HCT116 (cell line): ENCODE data around the gene ABCC10. TPM values are rescaled to one million over a fixed set of nuclear protein-coding genes. Genes with fewer than 3 reads are reported as not detected.

Experiments
- ATAC-seq: fragments of 200-7000 bp; cut with Tn5 transposase; 2 replicates; pipeline ENCODE4 v1.9.1; 2020; ENCODE audit warnings: mild to moderate bottlenecking, moderate library complexity
- BruUV-seq: library from RNA; stranded (reverse); fragments of 400-500 nt; replicated peaks from 2 replicates; lab custom pipeline; 2021; lab: Mats Ljungman, UMichigan
- CTCF ChIA-PET: fragments of 300-600 bp; sonication (Branson Sonifier 250); formaldehyde crosslinking; loops from one replicate; lab custom pipeline; 2021; ENCODE audit warnings: antibody characterized with exemption; lab: Charles Lee
- POLR2A ChIA-PET: fragments of 300-600, 350-600 bp; sonication (Branson Sonifier 250); formaldehyde crosslinking; loops from one replicate; lab custom pipeline; 2021; ENCODE audit warnings: antibody characterized with exemption; lab: Charles Lee
- RAD21 ChIA-PET, 2 experiments: fragments of 300-600 bp; sonication (Branson Sonifier 250); formaldehyde crosslinking; loops; one replicate each; lab custom pipeline; 2023; ENCODE audit warnings: low total read pairs in 2 of 2; ENCODE audit not compliant: uncharacterized antibody in 2 of 2, unreplicated experiment in 2 of 2, low non-redundant PET in 1 of 2; lab: Charles Lee
- DNase-seq: peaks from one replicate; pipeline ENCODE4 v3.0.0-alpha.2; 2010; ENCODE audit warnings: low read depth, low spot score
- H2AFZ ChIP-seq: fragments of 200-600 bp; shearing (Covaris generic), sonication (generic); 2 replicates; pipeline ENCODE4 v1.6.1; 2017; ENCODE audit warnings: low read depth, mixed run types, mixed read lengths, antibody characterized with exemption, low read length; ENCODE audit not compliant: poor library complexity, severe bottlenecking
- H3K27ac ChIP-seq: 2 replicates; pipeline ENCODE4 v1.5.1; 2012; ENCODE audit warnings: low read depth, low read length
- H3K27me3 ChIP-seq: fragments of 200-600 bp; sonication (generic); 2 replicates; pipeline ENCODE4 v1.6.1; 2016; ENCODE audit warnings: mixed run types, low read length, mixed read lengths; ENCODE audit not compliant: insufficient read depth
- H3K36me3 ChIP-seq, 2 experiments: fragments of 200-500 bp in 1 of 2; fragments of 200-600 bp in 1 of 2; sonication (Bioruptor generic) in 1 of 2; sonication (generic) in 1 of 2; 2 replicates each; pipeline versions ENCODE4 v1.5.1 to v1.6.1; 2014 to 2016; ENCODE audit warnings: low read length in 2 of 2, inconsistent platforms in 1 of 2, mixed read lengths in 1 of 2, mixed run types in 1 of 2; ENCODE audit not compliant: insufficient read depth in 2 of 2, control insufficient read depth in 1 of 2
- H3K4me1 ChIP-seq, 2 experiments: fragments of 200-600 bp in 1 of 2; sonication (generic) in 1 of 2; 2 replicates each; pipeline versions ENCODE4 v1.5.1 to v1.6.1; 2012 to 2017; ENCODE audit warnings: low read length in 2 of 2, inconsistent platforms in 1 of 2, mild to moderate bottlenecking in 1 of 2, mixed read lengths in 1 of 2, mixed run types in 1 of 2, moderate library complexity in 1 of 2; ENCODE audit not compliant: insufficient read depth in 2 of 2, control insufficient read depth in 1 of 2
- H3K4me2 ChIP-seq: fragments of 200-600 bp; sonication (generic); 2 replicates; pipeline ENCODE4 v1.6.1; 2017; ENCODE audit warnings: mixed run types, low read length, mixed read lengths
- H3K4me3 ChIP-seq, 2 experiments: fragments of 200-600 bp in 1 of 2; sonication (generic) in 1 of 2; replicated peaks in 1 of 2; 2 replicates each; pipeline ENCODE4 v1.5.1; 2011 to 2016; ENCODE audit warnings: low read length in 2 of 2, control low read depth in 1 of 2, low read depth in 1 of 2, mild to moderate bottlenecking in 1 of 2, mixed read lengths in 1 of 2, mixed run types in 1 of 2
- H3K79me2 ChIP-seq: fragments of 200-600 bp; sonication (generic); 2 replicates; pipeline ENCODE4 v1.6.1; 2017; ENCODE audit warnings: mild to moderate bottlenecking, mixed run types, low read length, moderate library complexity, mixed read lengths; ENCODE audit not compliant: insufficient read depth
- H3K9ac ChIP-seq: fragments of 200-600 bp; sonication (generic); 2 replicates; pipeline ENCODE4 v1.6.1; 2016; ENCODE audit warnings: low read length, mixed read lengths
- H3K9me2 ChIP-seq: fragments of 200-600 bp; sonication (generic), shearing (Covaris generic); 2 replicates; pipeline ENCODE4 v1.6.1; 2017; ENCODE audit warnings: mixed run types, mild to moderate bottlenecking, moderate library complexity; ENCODE audit not compliant: insufficient read depth
- H3K9me3 ChIP-seq, 2 experiments: fragments of 200-500 bp in 1 of 2; fragments of 200-600 bp in 1 of 2; sonication (Bioruptor generic) in 1 of 2; sonication (generic) in 1 of 2; 2 replicates each; pipeline ENCODE4 v1.6.1; 2014 to 2017; ENCODE audit warnings: low read length in 2 of 2, mixed read lengths in 2 of 2, inconsistent platforms in 1 of 2, low read depth in 1 of 2, mild to moderate bottlenecking in 1 of 2, mixed run types in 1 of 2, moderate library complexity in 1 of 2; ENCODE audit not compliant: control insufficient read depth in 1 of 2, insufficient read depth in 1 of 2
- H4K20me1 ChIP-seq: fragments of 200-600 bp; sonication (generic), shearing (Covaris generic); 2 replicates; pipeline ENCODE4 v1.6.1; 2017; ENCODE audit warnings: mixed run types, mild to moderate bottlenecking, moderate library complexity; ENCODE audit not compliant: insufficient read depth
- EZH2phosphoT487 ChIP-seq: fragments of 200-600 bp; IDR thresholded peaks from 2 replicates; pipeline ENCODE4 v1.6.1; 2018; ENCODE audit warnings: antibody characterized with exemption, borderline replicate concordance
- POLR2A ChIP-seq: IDR thresholded peaks from 2 replicates; pipeline ENCODE4 v1.7.0; 2011; ENCODE audit warnings: borderline replicate concordance; ENCODE audit not compliant: insufficient read depth, insufficient read length; ENCODE audit errors: extremely low read depth
- POLR2AphosphoS5 ChIP-seq: IDR thresholded peaks from 2 replicates; pipeline ENCODE4 v1.6.1; 2011; ENCODE audit warnings: mild to moderate bottlenecking, low read depth, low read length, moderate library complexity
- RAD21 ChIP-seq: IDR thresholded peaks from 2 replicates; pipeline ENCODE4 v1.6.1; 2012; ENCODE audit warnings: low read depth, mild to moderate bottlenecking
- intact Hi-C: fragments of 100-400 bp; cut with micrococcal nuclease; formaldehyde crosslinking; loops from 2 replicates; pipeline ENCODE4 v1.10.0; 2022
- total RNA-seq: library from RNA; stranded (reverse); gene quantifications from one replicate; pipeline ENCODE4 v1.2.1, GENCODE V29; 2021; ENCODE audit not compliant: unreplicated experiment
- TF ChIP-seq, protein P1 (sequence below): IDR thresholded peaks from 2 replicates; pipeline ENCODE4 v1.6.1; 2011; ENCODE audit warnings: mild to moderate bottlenecking, low read length, moderate library complexity; ENCODE audit not compliant: insufficient replicate concordance; ENCODE audit errors: extremely low read depth
- TF ChIP-seq, protein P2 (sequence below): IDR thresholded peaks from 2 replicates; pipeline ENCODE4 v1.6.1; 2012
- TF ChIP-seq, protein P3 (sequence below): IDR thresholded peaks from 2 replicates; pipeline ENCODE4 v1.6.1; 2012
- TF ChIP-seq, protein P4 (sequence below): IDR thresholded peaks from 2 replicates; pipeline ENCODE4 v1.6.1; 2012; ENCODE audit warnings: low read depth

ABCC10 gene
- total RNA-seq, 1 experiment from 2014 or later = 29.9 TPM

DNA sequence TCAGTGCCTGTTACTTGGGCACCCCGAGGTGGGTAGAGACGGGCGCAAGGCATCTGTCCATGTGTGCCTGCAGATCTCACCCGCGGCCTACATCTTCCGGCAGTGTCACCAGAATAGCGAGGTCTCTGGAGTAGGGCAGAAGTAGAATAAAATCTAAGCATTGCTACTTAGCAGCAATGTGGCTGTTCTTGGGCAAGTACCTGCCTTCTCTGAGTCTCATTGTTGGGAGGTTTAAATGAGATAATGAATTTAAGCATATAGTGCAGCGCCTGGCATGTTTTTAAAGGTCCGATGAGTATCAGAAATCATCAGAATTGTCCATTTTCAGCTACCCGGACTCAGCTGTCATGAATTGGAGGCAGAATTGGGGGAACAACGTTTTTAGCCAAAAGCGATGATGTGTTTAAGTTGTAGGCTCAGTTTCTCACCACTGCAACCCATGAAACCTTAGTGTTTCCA lies 800 bp downstream of the ABCC10 start:
- TF ChIP-seq, protein P1, sequence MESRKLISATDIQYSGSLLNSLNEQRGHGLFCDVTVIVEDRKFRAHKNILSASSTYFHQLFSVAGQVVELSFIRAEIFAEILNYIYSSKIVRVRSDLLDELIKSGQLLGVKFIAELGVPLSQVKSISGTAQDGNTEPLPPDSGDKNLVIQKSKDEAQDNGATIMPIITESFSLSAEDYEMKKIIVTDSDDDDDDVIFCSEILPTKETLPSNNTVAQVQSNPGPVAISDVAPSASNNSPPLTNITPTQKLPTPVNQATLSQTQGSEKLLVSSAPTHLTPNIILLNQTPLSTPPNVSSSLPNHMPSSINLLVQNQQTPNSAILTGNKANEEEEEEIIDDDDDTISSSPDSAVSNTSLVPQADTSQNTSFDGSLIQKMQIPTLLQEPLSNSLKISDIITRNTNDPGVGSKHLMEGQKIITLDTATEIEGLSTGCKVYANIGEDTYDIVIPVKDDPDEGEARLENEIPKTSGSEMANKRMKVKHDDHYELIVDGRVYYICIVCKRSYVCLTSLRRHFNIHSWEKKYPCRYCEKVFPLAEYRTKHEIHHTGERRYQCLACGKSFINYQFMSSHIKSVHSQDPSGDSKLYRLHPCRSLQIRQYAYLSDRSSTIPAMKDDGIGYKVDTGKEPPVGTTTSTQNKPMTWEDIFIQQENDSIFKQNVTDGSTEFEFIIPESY = no peak
- TF ChIP-seq, protein P2, sequence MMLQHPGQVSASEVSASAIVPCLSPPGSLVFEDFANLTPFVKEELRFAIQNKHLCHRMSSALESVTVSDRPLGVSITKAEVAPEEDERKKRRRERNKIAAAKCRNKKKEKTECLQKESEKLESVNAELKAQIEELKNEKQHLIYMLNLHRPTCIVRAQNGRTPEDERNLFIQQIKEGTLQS = no peak
- TF ChIP-seq EZH2phosphoT487 (no peak), POLR2A (no peak), RAD21 (no peak), POLR2AphosphoS5 (no peak)
- TF ChIP-seq, protein P3, sequence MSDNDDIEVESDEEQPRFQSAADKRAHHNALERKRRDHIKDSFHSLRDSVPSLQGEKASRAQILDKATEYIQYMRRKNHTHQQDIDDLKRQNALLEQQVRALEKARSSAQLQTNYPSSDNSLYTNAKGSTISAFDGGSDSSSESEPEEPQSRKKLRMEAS = no peak; the same call in 1 of the 2 replicates
- TF ChIP-seq, protein P4, sequence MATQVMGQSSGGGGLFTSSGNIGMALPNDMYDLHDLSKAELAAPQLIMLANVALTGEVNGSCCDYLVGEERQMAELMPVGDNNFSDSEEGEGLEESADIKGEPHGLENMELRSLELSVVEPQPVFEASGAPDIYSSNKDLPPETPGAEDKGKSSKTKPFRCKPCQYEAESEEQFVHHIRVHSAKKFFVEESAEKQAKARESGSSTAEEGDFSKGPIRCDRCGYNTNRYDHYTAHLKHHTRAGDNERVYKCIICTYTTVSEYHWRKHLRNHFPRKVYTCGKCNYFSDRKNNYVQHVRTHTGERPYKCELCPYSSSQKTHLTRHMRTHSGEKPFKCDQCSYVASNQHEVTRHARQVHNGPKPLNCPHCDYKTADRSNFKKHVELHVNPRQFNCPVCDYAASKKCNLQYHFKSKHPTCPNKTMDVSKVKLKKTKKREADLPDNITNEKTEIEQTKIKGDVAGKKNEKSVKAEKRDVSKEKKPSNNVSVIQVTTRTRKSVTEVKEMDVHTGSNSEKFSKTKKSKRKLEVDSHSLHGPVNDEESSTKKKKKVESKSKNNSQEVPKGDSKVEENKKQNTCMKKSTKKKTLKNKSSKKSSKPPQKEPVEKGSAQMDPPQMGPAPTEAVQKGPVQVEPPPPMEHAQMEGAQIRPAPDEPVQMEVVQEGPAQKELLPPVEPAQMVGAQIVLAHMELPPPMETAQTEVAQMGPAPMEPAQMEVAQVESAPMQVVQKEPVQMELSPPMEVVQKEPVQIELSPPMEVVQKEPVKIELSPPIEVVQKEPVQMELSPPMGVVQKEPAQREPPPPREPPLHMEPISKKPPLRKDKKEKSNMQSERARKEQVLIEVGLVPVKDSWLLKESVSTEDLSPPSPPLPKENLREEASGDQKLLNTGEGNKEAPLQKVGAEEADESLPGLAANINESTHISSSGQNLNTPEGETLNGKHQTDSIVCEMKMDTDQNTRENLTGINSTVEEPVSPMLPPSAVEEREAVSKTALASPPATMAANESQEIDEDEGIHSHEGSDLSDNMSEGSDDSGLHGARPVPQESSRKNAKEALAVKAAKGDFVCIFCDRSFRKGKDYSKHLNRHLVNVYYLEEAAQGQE = no peak
- no TSS peak for BruUV-seq

More for the DNA sequence above, 800 bp downstream of the ABCC10 start:
- no peaks in the 10 kb centered on the region for H3K9me3 ChIP-seq
- intact Hi-C loops = no loop called here
- no peaks in the 10 kb centered on the region for H4K20me1 ChIP-seq
- no peaks in the 10 kb centered on the region for H3K27me3 ChIP-seq
- DNase-seq (no peak), ATAC-seq (no peak)
- no peak overlapping the region for H2AFZ ChIP-seq
- peaks cover 12% of the 10 kb centered on the region for H3K79me2 ChIP-seq
- peak overlapping the region; percentile 84 for H3K9ac ChIP-seq
- no peaks in the 10 kb centered on the region for H3K36me3 ChIP-seq
- H3K4me3 ChIP-seq = peak overlapping the region; percentile 88 to 96
- ChIA-PET CTCF (no interaction called here), RAD21 (no interaction called here), POLR2A (interaction anchor here (1.2 kb wide), 1 partner anchor 9 kb away, joined by 3 read pairs; no protein-coding TSS in a partner anchor)
- peak overlapping the region; percentile 63 for H3K4me2 ChIP-seq
- no peaks in the 10 kb centered on the region for H3K9me2 ChIP-seq
- peak overlapping the region; percentile 91 for H3K27ac ChIP-seq
- peaks cover 7 to 12% of the 10 kb centered on the region in 2 experiments for H3K4me1 ChIP-seq
